DND-41 (cell line): ENCODE measurements around the gene MACROD2.

ENCODE experiments used
- EZH2 ChIP-seq: IDR thresholded peaks from 3 replicates; pipeline ENCODE4 v1.6.1; 2012; ENCODE audit warnings: borderline replicate concordance, low read depth, mild to moderate bottlenecking, moderate library complexity, low read length, inconsistent platforms; ENCODE audit not compliant: severe bottlenecking
- TF ChIP-seq, protein P1 (sequence below): IDR thresholded peaks from 2 replicates; pipeline ENCODE4 v1.5.1; 2012; ENCODE audit warnings: borderline replicate concordance, low read length, moderate library complexity, mild to moderate bottlenecking; ENCODE audit not compliant: poor library complexity, severe bottlenecking; ENCODE audit errors: extremely low read depth

GRCh38 chr20:15625981-15626380, 1630.7 kb downstream of the MACROD2 start:
- TF ChIP-seq, protein P1, sequence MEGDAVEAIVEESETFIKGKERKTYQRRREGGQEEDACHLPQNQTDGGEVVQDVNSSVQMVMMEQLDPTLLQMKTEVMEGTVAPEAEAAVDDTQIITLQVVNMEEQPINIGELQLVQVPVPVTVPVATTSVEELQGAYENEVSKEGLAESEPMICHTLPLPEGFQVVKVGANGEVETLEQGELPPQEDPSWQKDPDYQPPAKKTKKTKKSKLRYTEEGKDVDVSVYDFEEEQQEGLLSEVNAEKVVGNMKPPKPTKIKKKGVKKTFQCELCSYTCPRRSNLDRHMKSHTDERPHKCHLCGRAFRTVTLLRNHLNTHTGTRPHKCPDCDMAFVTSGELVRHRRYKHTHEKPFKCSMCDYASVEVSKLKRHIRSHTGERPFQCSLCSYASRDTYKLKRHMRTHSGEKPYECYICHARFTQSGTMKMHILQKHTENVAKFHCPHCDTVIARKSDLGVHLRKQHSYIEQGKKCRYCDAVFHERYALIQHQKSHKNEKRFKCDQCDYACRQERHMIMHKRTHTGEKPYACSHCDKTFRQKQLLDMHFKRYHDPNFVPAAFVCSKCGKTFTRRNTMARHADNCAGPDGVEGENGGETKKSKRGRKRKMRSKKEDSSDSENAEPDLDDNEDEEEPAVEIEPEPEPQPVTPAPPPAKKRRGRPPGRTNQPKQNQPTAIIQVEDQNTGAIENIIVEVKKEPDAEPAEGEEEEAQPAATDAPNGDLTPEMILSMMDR: no peak
- TF ChIP-seq EZH2: no peak
